PC-3 (cell line): ENCODE measurements around the gene SORL1-AS1.

Experiments
- CTCF ChIP-seq: fragments of 300-600 bp; sonication (generic); conservative IDR thresholded peaks from 2 replicates; pipeline ENCODE4 v1.5.1; 2017; ENCODE audit warnings: antibody characterized with exemption, low read depth, mild to moderate bottlenecking, low read length
- EZH2 ChIP-seq: fragments of 300-600 bp; sonication (generic); IDR thresholded peaks from one replicate; pipeline ENCODE4 v1.6.1; 2017; ENCODE audit warnings: antibody characterized with exemption, mild to moderate bottlenecking, low read length; ENCODE audit not compliant: unreplicated experiment
- EZH2phosphoT487 ChIP-seq: fragments of 300-600 bp; sonication (generic); IDR thresholded peaks from 2 replicates; pipeline ENCODE4 v1.6.1; 2018; ENCODE audit warnings: mild to moderate bottlenecking, antibody characterized with exemption, low read length, borderline replicate concordance

- no peak for TF ChIP-seq CTCF
- no peak for TF ChIP-seq EZH2phosphoT487
- TF ChIP-seq EZH2 = no peak
Measured at GRCh38 chr11:121412000-121412587, 40.7 kb downstream of the SORL1-AS1 start.
